ENCODE measurements around the gene PDE7B. TPM values are rescaled to one million over a fixed set of nuclear protein-coding genes. Genes with fewer than 3 reads are reported as not detected.

Gene PDE7B
- total RNA-seq, 4 donors from 2014 or later, result 15.4 to 28.6 (median 18.8) TPM

DNA sequence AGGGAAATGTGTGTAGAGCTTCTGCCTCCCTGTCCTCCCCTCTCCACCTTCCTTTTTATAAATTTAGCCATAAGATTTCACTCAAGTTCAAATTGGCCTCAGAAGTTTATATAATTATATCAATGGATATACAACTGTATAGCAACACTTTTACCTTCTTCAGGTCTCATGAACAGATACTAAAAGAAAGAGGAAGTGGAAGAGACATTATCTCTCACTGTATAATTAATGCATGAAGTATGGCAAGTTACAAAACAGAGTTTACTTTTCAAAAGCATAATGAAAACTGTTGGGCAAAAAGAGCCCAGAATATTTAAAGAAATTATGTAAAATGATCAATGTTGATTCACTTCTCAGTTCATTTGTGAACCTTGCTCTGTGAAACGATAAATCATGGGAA lies 99.7 kb downstream of the PDE7B start:
- no peak for DNase-seq
- Histone ChIP-seq H3K36me3 (no peaks in the 10 kb centered on the region), H3K4me1 (no peaks in the 10 kb centered on the region), H3K9me3 (no peaks in the 10 kb centered on the region), H3K4me3 (no peak overlapping the region), H3K27me3 (no peaks in the 10 kb centered on the region), H3K27ac (no peak overlapping the region)
- TF ChIP-seq CTCF (IDR thresholded peaks at IDR 0.05) (no peak), POLR2A (IDR thresholded peaks at IDR 0.05) (no peak)
- intact Hi-C loops (cut with DNase I; ENCODE audit: low total_unique reads), result no loop called here

GRCh38 chr6:135953818-135954217 lies 102.3 kb downstream of the PDE7B start:
- H3K36me3 ChIP-seq, result no peaks in the 10 kb centered on the region
- no peaks in the 10 kb centered on the region for H3K27me3 ChIP-seq
- no peak overlapping the region for H3K4me3 ChIP-seq
- no peak overlapping the region for H3K27ac ChIP-seq
- intact Hi-C loops (cut with DNase I; ENCODE audit: low total_unique reads), result no loop called here
- no peak for TF ChIP-seq CTCF (IDR thresholded peaks at IDR 0.05)
- no peak for TF ChIP-seq POLR2A (IDR thresholded peaks at IDR 0.05)
- no peaks in the 10 kb centered on the region for H3K4me1 ChIP-seq
- H3K9me3 ChIP-seq, result no peaks in the 10 kb centered on the region
- no peak for DNase-seq

DNA sequence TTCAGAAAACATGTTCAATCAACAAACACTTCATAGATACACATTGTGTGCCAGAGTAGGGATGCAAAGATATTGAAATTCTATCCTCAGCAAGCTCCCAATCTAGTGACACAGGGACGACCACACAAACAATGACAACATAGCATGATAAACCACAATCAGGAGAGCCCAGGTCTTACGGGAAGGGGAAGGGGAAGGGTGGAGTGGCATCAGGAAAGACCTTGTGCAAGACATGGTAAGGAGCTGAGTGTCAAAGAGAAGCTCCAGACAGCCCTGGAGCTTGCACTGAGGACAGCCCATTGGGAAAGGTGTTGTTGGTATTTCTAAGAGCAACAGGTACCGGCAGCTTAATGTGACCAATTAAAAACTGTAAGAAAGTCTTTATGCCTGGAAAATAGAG lies 103.6 kb downstream of the PDE7B start:
- no peak for TF ChIP-seq CTCF (IDR thresholded peaks at IDR 0.05)
- no peak for TF ChIP-seq POLR2A (IDR thresholded peaks at IDR 0.05)
- no peaks in the 10 kb centered on the region for H3K4me1 ChIP-seq
- no peak overlapping the region for H3K27ac ChIP-seq
- no peaks in the 10 kb centered on the region for H3K36me3 ChIP-seq
- H3K27me3 ChIP-seq, result no peaks in the 10 kb centered on the region
- H3K9me3 ChIP-seq, result no peaks in the 10 kb centered on the region
- no peak for DNase-seq
- intact Hi-C loops (cut with DNase I; ENCODE audit: low total_unique reads), result no loop called here
- H3K4me3 ChIP-seq, result no peak overlapping the region

DNA sequence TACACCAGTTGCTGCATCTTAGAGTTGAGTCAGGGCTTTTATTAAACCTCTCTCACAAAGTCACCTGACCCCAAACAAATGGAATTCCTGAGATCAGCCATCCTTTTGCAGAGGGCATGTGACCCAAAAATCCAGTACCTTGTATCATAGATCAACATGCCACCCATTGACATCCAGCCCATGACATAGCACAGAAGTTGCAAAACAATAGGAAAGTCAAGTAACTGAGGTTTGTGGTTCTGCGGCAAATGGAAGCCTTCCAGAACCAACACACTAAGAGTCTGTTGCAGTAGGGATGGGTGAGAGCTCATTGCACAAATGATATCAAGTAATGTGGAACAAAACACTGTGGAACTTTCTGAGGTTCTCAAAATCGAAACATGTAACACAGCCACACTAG lies 111.2 kb downstream of the PDE7B start:
- no peak for DNase-seq
- Histone ChIP-seq H3K27me3 (no peaks in the 10 kb centered on the region), H3K27ac (no peak overlapping the region), H3K9me3 (no peaks in the 10 kb centered on the region), H3K4me3 (no peak overlapping the region), H3K4me1 (no peaks in the 10 kb centered on the region), H3K36me3 (no peaks in the 10 kb centered on the region)
- no peak for TF ChIP-seq POLR2A (IDR thresholded peaks at IDR 0.05)
- no peak for TF ChIP-seq CTCF (IDR thresholded peaks at IDR 0.05)
- intact Hi-C loops (cut with DNase I; ENCODE audit: low total_unique reads), result no loop called here

DNA sequence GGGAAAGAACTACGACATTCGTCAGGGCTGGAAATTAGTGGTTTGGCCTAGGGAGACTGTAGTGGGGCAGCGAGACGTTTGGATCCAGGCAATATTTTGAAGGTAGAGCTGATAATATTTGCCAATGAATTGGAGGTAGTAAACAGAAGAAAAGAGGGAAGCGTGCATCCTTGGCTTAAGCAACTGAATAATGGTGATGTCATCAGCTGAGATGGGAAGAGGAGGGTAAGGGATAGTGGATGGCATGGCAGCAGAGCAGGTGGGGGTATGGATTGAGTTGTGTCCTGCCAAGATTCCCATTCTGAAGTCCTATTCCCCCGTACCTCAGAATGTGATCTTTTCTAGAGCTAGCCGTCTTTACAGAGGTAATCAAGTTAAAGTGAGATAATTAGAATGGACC lies 119.2 kb downstream of the PDE7B start:
- no peak for TF ChIP-seq POLR2A (IDR thresholded peaks at IDR 0.05)
- TF ChIP-seq CTCF (IDR thresholded peaks at IDR 0.05), result no peak
- no peaks in the 10 kb centered on the region for H3K4me1 ChIP-seq
- no peak overlapping the region for H3K4me3 ChIP-seq
- no peak for DNase-seq
- no peak overlapping the region for H3K27ac ChIP-seq
- no peaks in the 10 kb centered on the region for H3K9me3 ChIP-seq
- intact Hi-C loops (cut with DNase I; ENCODE audit: low total_unique reads), result no loop called here
- H3K27me3 ChIP-seq, result no peaks in the 10 kb centered on the region
- no peaks in the 10 kb centered on the region for H3K36me3 ChIP-seq

All from uterus (tissue), 4 donors.